GM21825 (cell line): ENCODE results near the gene ALK.

ENCODE experiments used
- ATAC-seq: cut with Tn5 transposase; IDR thresholded peaks from one replicate; pipeline ENCODE4 v1.9.1; 2021; ENCODE audit warnings: mild to moderate bottlenecking, moderate library complexity; ENCODE audit not compliant: unreplicated experiment

Gene ALK

GRCh38 chr2:29463181-29463900, 458.0 kb downstream of the ALK start:
- ATAC-seq: no peak

GRCh38 chr2:29462293-29462692, 459.1 kb downstream of the ALK start:
- no peak for ATAC-seq

GRCh38 chr2:29460190-29460589, 461.2 kb downstream of the ALK start:
- no peak for ATAC-seq

GRCh38 chr2:29459445-29460179, 461.8 kb downstream of the ALK start:
- no peak for ATAC-seq

- no peak for ATAC-seq
Measured at GRCh38 chr2:29456429-29456828, 465.0 kb downstream of the ALK start.

GRCh38 chr2:29455200-29455860, 466.1 kb downstream of the ALK start:
- no peak for ATAC-seq

GRCh38 chr2:29452036-29452435, 469.4 kb downstream of the ALK start:
- no peak for ATAC-seq

GRCh38 chr2:29450596-29451222, 470.7 kb downstream of the ALK start:
- ATAC-seq: no peak

GRCh38 chr2:29449499-29449898, 471.9 kb downstream of the ALK start:
- ATAC-seq: no peak

- ATAC-seq: no peak
Measured at GRCh38 chr2:29448096-29448688, 473.2 kb downstream of the ALK start.

- ATAC-seq: no peak
Measured at GRCh38 chr2:29447513-29447912, 473.9 kb downstream of the ALK start.

- ATAC-seq: no peak
Measured at GRCh38 chr2:29446847-29447246, 474.5 kb downstream of the ALK start.

GRCh38 chr2:29444150-29444549, 477.2 kb downstream of the ALK start:
- ATAC-seq: no peak

GRCh38 chr2:29443627-29444026, 477.8 kb downstream of the ALK start:
- no peak for ATAC-seq

- ATAC-seq: no peak
Measured at GRCh38 chr2:29443151-29443550, 478.2 kb downstream of the ALK start.

GRCh38 chr2:29440921-29441623, 480.3 kb downstream of the ALK start:
- no peak for ATAC-seq

- ATAC-seq: no peak
Measured at GRCh38 chr2:29433920-29434319, 487.5 kb downstream of the ALK start.

GRCh38 chr2:29433128-29433527, 488.3 kb downstream of the ALK start:
- no peak for ATAC-seq

- no peak for ATAC-seq
Measured at GRCh38 chr2:29431485-29431884, 489.9 kb downstream of the ALK start.

- no peak for ATAC-seq
Measured at GRCh38 chr2:29430382-29431112, 490.8 kb downstream of the ALK start.
